ENCODE measurements around the gene RBM12.

- TF ChIP-seq EZH2 (IDR thresholded peaks at IDR 0.05; ENCODE audit: insufficient read depth, poor library complexity, severe bottlenecking) (no peak), EZH2phosphoT487 (IDR thresholded peaks at IDR 0.05; ENCODE audit: insufficient read depth, low read depth) (no peak)
Measured at GRCh38 chr20:35702824-35703695, 38.4 kb upstream of the RBM12 start.
